Renal pelvis (tissue), 4 donors: ENCODE data around the gene UBE2V1. TPM values are rescaled to one million over a fixed set of nuclear protein-coding genes. Genes with fewer than 3 reads are reported as not detected.
"Not testable (repeated sequence)": the region's sequence is repeated elsewhere in the genome, so short reads cannot be mapped to it uniquely, and the experiment has no call there.

ENCODE experiments used
- DNase-seq: peaks from one replicate; pipeline ENCODE4 v3.0.0-alpha.2; 2013
- polyA plus RNA-seq, 3 donors: library from polyadenylated mRNA; unstranded; fragments of 120-200 nt; gene quantifications; one replicate each; pipeline ENCODE4 v1.2.1, GENCODE V29; 2013; ENCODE audit not compliant: insufficient read length in 3 of 3

UBE2V1 gene
- polyA plus RNA-seq, 3 donors = 145 to 165 (median 150) TPM

- no peak for DNase-seq
Measured at GRCh38 chr20:50101887-50102286, 11.1 kb downstream of the UBE2V1 start.

GRCh38 chr20:50101281-50101680 is 11.7 kb downstream of the UBE2V1 start:
- no peak for DNase-seq

- no peak for DNase-seq
Measured at GRCh38 chr20:50100552-50100951, 12.4 kb downstream of the UBE2V1 start.

- DNase-seq = no peak
Measured at GRCh38 chr20:50099565-50099991, 13.4 kb downstream of the UBE2V1 start.

GRCh38 chr20:50099113-50099512 is 13.8 kb downstream of the UBE2V1 start:
- no peak for DNase-seq

GRCh38 chr20:50098259-50098658 is 14.7 kb downstream of the UBE2V1 start:
- DNase-seq = no peak

- no peak for DNase-seq
Measured at GRCh38 chr20:50097843-50098242, 15.1 kb downstream of the UBE2V1 start.

GRCh38 chr20:50096237-50096636 is 16.7 kb downstream of the UBE2V1 start:
- no peak for DNase-seq

GRCh38 chr20:50095476-50096078 is 17.4 kb downstream of the UBE2V1 start:
- no peak for DNase-seq

GRCh38 chr20:50094522-50094921 is 18.4 kb downstream of the UBE2V1 start:
- DNase-seq = no peak

GRCh38 chr20:50093240-50093639 is 19.7 kb downstream of the UBE2V1 start:
- no peak for DNase-seq

GRCh38 chr20:50092436-50092835 is 20.5 kb downstream of the UBE2V1 start:
- no peak for DNase-seq

GRCh38 chr20:50089787-50090177 is 23.2 kb downstream of the UBE2V1 start:
- DNase-seq = no peak

GRCh38 chr20:50089140-50089786 is 23.7 kb downstream of the UBE2V1 start:
- DNase-seq = no peak

- DNase-seq = no peak
Measured at GRCh38 chr20:50088022-50088421, 24.9 kb downstream of the UBE2V1 start.

- DNase-seq = peak; percentile 56
Measured at GRCh38 chr20:50085481-50086365, 27.2 kb downstream of the UBE2V1 start.

- DNase-seq = no peak
Measured at GRCh38 chr20:50085146-50085480, 27.8 kb downstream of the UBE2V1 start.

GRCh38 chr20:50083034-50083433 is 29.9 kb downstream of the UBE2V1 start:
- no peak for DNase-seq

- DNase-seq = not testable (repeated sequence)
Measured at GRCh38 chr20:50082056-50082455, 30.9 kb downstream of the UBE2V1 start.

GRCh38 chr20:50077818-50078601 is 34.9 kb downstream of the UBE2V1 start:
- no peak for DNase-seq

GRCh38 chr20:50073500-50073899 is 39.5 kb downstream of the UBE2V1 start:
- DNase-seq = no peak
